Measurements from ENCODE around the gene TAL2. TPM values are rescaled to one million over a fixed set of nuclear protein-coding genes. Genes with fewer than 3 reads are reported as not detected.

The TAL2 gene
- total RNA-seq, 3 donors from 2014 or later (not counting 1 experiment from before 2014, with no cell fraction given) = not detected

- Mint-ChIP-seq H3K4me3 (no peak overlapping the region), H3K4me1 (no peaks in the 10 kb centered on the region), H3K36me3 (no peaks in the 10 kb centered on the region), H3K27ac (no peak overlapping the region), H3K9me3 (no peaks in the 10 kb centered on the region), H3K27me3 (ENCODE audit: low read depth in 2 of 2) (no peaks in the 10 kb centered on the region)
- H3K27ac ChIP-seq (ENCODE audit: low read length) = no peak overlapping the region
- H3K36me3 ChIP-seq (ENCODE audit: control insufficient read depth, insufficient read depth, low read length) = no peaks in the 10 kb centered on the region
- no peaks in the 10 kb centered on the region for H3K27me3 ChIP-seq (ENCODE audit: control insufficient read depth, insufficient read depth, low read length)
- WGBS (ENCODE audit: insufficient coverage) = 91% methylated on average over 11 of the region's 12 CpGs
- intact Hi-C loops (cut with micrococcal nuclease) = no loop called here
- H3K4me3 ChIP-seq (ENCODE audit: low read length) = no peak overlapping the region
- no peak for ATAC-seq
- no peaks in the 10 kb centered on the region for H3K4me1 ChIP-seq (ENCODE audit: control insufficient read depth, insufficient read depth, low read length)
- no peak for DNase-seq
- TF ChIP-seq CTCF (IDR thresholded peaks at IDR 0.05) = no peak
- H3K9me3 ChIP-seq (ENCODE audit: control insufficient read depth, insufficient read depth, low read length) = no peaks in the 10 kb centered on the region
These were observed 14.5 kb upstream of the TAL2 start for GRCh38 chr9:105647595-105648349.

GRCh38 chr9:105651806-105652205 is 10.5 kb upstream of the TAL2 start:
- Histone ChIP-seq H3K27me3 (ENCODE audit: control insufficient read depth, insufficient read depth, low read length) (peaks cover 5% of the 10 kb centered on the region), H3K9me3 (ENCODE audit: control insufficient read depth, insufficient read depth, low read length) (no peaks in the 10 kb centered on the region), H3K27ac (ENCODE audit: low read length) (no peak overlapping the region), H3K4me3 (ENCODE audit: low read length) (no peak overlapping the region), H3K4me1 (ENCODE audit: control insufficient read depth, insufficient read depth, low read length) (peaks cover 10% of the 10 kb centered on the region), H3K36me3 (ENCODE audit: control insufficient read depth, insufficient read depth, low read length) (no peaks in the 10 kb centered on the region)
- Mint-ChIP-seq H3K27ac (no peak overlapping the region), H3K4me3 (no peak overlapping the region), H3K9me3 (no peaks in the 10 kb centered on the region), H3K36me3 (no peaks in the 10 kb centered on the region), H3K4me1 (peaks cover 6% of the 10 kb centered on the region in 2 donors), H3K27me3 (ENCODE audit: low read depth in 2 of 2) (peaks cover 16 to 22% of the 10 kb centered on the region in 2 donors)
- no peak for TF ChIP-seq CTCF (IDR thresholded peaks at IDR 0.05)
- ATAC-seq = no peak
- intact Hi-C loops (cut with micrococcal nuclease) = no loop called here
- 79% methylated on average over 4 of the region's 4 CpGs for WGBS (ENCODE audit: insufficient coverage)
- DNase-seq = no peak

GRCh38 chr9:105656131-105656921 is 5.9 kb upstream of the TAL2 start:
- Histone ChIP-seq H3K4me1 (ENCODE audit: control insufficient read depth, insufficient read depth, low read length) (peaks cover 14% of the 10 kb centered on the region), H3K9me3 (ENCODE audit: control insufficient read depth, insufficient read depth, low read length) (no peaks in the 10 kb centered on the region), H3K27ac (ENCODE audit: low read length) (no peak overlapping the region), H3K36me3 (ENCODE audit: control insufficient read depth, insufficient read depth, low read length) (no peaks in the 10 kb centered on the region), H3K4me3 (ENCODE audit: low read length) (peak overlapping the region; percentile 31), H3K27me3 (ENCODE audit: control insufficient read depth, insufficient read depth, low read length) (peaks cover 13% of the 10 kb centered on the region)
- TF ChIP-seq CTCF (IDR thresholded peaks at IDR 0.05) = no peak
- Mint-ChIP-seq H3K4me1 (peaks cover 9% of the 10 kb centered on the region in 2 donors), H3K36me3 (no peaks in the 10 kb centered on the region), H3K27me3 (ENCODE audit: low read depth in 2 of 2) (peaks cover 37 to 50% of the 10 kb centered on the region in 2 donors), H3K4me3 (peak overlapping the region; percentile 75), H3K9me3 (no peaks in the 10 kb centered on the region), H3K27ac (no peak overlapping the region)
- 1% methylated on average over 75 of the region's 75 CpGs for WGBS (ENCODE audit: insufficient coverage)
- intact Hi-C loops (cut with micrococcal nuclease) = no loop called here
- DNase-seq (peak in 1 of 2 donors; percentile 7), ATAC-seq (peak in 1 of 3 donors; percentile 60)
